Uterus (tissue), 4 donors: ENCODE measurements around the gene CXorf49. TPM values are rescaled to one million over a fixed set of nuclear protein-coding genes. Genes with fewer than 3 reads are reported as not detected.
"Not testable (repeated sequence)": the region's sequence is repeated elsewhere in the genome, so short reads cannot be mapped to it uniquely, and the experiment has no call there.

Source experiments
- DNase-seq, 2 donors: peaks; one replicate each; pipeline ENCODE4 v3.0.0-alpha.2; 2019 to 2020
- H3K27ac ChIP-seq, 2 donors: fragments of 200-600 bp; sonication (generic); 1 replicate in 1 of 2; 2 replicates in 1 of 2; pipeline ENCODE4 v1.5.1; 2016 to 2018
- H3K27me3 ChIP-seq, 2 donors: fragments of 200-600 bp; sonication (generic); one replicate each; pipeline ENCODE4 v1.5.1; 2018 to 2019; ENCODE audit warnings: control low read depth in 1 of 2
- H3K36me3 ChIP-seq, 2 donors: fragments of 200-600 bp; sonication (generic); one replicate each; pipeline ENCODE4 v1.5.1; 2019; ENCODE audit warnings: control low read depth in 1 of 2
- H3K4me1 ChIP-seq, 2 donors: fragments of 200-600 bp; sonication (generic); one replicate each; pipeline ENCODE4 v1.5.1; 2018 to 2019; ENCODE audit warnings: control low read depth in 1 of 2
- H3K4me3 ChIP-seq, 2 donors: fragments of 200-600 bp; sonication (generic); 1 replicate in 1 of 2; 2 replicates in 1 of 2; pipeline ENCODE4 v1.5.1; 2018 to 2019; ENCODE audit warnings: mild to moderate bottlenecking in 1 of 2
- H3K9me3 ChIP-seq, 2 donors: fragments of 200-600 bp; sonication (generic); one replicate each; pipeline ENCODE4 v1.5.1; 2019; ENCODE audit warnings: control low read depth in 1 of 2
- POLR2A ChIP-seq, 2 donors: fragments of 450-650 bp; IDR thresholded peaks; one replicate each; pipeline ENCODE4 v1.6.1; 2016; ENCODE audit warnings: antibody characterized with exemption in 2 of 2, mild to moderate bottlenecking in 1 of 2, moderate library complexity in 1 of 2
- intact Hi-C: fragments of 100-400 bp; cut with DNase I; formaldehyde crosslinking; loops from one replicate; pipeline ENCODE4 v1.15.1; 2023; ENCODE audit warnings: low total_unique reads
- total RNA-seq, 4 donors: library from RNA; depleted of rRNA in 3 of 4; stranded (reverse); fragments of >200 nt in 3 of 4; gene quantifications; one replicate each; pipeline versions ENCODE4 v1.1.0 to v1.2.4, GENCODE V29; 2014 to 2023
- TF ChIP-seq, protein P1 (sequence below), 4 experiments: fragments of 200-600 bp in 2 of 4; fragments of 450-650 bp in 2 of 4; sonication (generic) in 2 of 4; IDR thresholded peaks; one replicate each; pipeline ENCODE4 v1.5.1; 2016 to 2019; ENCODE audit warnings: antibody characterized with exemption in 4 of 4, mild to moderate bottlenecking in 2 of 4, moderate library complexity in 1 of 4
- donor health status: DM: yes; HTN: yes; CAD: no.

The CXorf49 gene
- total RNA-seq, 4 donors from 2014 or later, result not detected

DNA sequence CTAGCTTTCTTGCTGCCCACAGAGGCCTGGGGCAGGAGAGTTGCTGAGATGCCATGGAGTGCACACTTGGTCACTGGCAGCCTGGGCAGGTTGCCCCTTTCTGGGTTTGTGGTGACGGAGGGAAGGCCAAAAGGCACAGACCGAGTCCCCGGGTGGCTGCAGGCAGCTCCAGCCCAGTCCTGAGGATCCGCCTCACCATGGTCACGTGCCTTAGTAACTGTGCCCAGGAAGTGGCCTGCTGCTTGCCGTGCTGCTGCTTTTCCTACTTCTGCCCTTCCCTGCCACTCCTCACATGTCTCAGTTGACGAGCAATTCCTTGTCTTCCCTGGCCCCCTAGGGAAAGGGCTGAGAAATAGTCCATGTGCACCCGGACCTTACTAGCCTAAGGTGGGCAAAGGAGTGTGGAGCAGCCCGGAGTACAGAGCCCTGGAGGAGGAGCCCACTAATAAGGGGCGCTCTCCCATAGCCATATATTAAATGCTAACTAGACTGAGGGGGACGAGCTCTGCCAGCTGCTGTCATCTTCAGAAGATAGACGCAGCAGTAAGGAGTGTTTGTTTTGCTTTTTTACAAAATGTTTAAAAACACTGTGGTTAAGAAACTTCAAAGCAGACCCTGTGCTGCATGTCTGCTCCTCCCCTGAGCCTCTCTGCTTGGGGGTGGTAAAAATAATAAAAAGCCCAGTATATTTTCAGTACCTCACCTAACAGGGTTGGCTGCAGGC is 19.6 kb downstream of the CXorf49 start:
- H3K27me3 ChIP-seq, H3K36me3 ChIP-seq, H3K27ac ChIP-seq, intact Hi-C loops, H3K4me1 ChIP-seq, DNase-seq, H3K9me3 ChIP-seq, H3K4me3 ChIP-seq: not testable (repeated sequence)

DNA sequence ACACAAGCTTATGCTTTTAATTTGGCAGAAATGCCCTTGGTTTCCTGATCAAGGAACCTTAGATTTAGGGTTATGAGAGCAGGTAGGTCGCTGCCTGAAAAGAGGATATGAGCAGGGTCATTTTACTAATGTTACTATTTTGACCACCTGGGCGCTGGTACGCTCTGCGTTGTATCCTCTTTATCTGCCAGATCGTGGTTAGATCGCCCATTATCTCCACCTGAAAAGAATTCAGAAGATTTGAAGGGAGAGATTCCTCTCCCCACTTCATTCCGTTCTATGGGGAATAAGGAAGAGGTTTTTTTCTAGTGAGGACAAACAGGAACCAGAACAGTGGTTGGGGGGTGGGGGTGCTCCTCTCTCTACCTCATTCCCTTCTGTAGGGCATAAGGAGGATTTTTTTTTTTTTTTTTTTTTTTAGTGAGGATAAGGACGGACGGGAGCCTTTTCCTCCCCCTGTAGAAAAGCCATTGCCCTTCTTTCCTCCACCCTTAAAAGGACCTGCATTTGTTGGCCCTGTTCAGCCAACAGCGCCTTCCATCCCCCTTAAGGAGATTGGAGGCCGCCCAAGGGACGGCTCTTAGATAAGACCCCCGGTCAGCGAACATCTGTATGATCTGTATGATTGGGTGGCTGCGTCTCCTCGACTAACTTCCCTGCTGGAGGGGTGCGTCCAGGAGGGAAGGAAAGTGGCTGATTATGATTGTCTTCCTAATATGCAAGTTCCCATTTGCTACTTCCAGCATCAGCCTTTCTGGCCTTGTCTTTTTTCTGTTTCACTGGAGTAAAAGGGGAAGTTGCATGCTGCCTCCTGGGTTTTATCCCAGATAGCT is 20.4 kb downstream of the CXorf49 start:
- intact Hi-C loops, H3K4me3 ChIP-seq, H3K9me3 ChIP-seq, H3K4me1 ChIP-seq, H3K27me3 ChIP-seq, DNase-seq, H3K27ac ChIP-seq, H3K36me3 ChIP-seq: not testable (repeated sequence)

DNA sequence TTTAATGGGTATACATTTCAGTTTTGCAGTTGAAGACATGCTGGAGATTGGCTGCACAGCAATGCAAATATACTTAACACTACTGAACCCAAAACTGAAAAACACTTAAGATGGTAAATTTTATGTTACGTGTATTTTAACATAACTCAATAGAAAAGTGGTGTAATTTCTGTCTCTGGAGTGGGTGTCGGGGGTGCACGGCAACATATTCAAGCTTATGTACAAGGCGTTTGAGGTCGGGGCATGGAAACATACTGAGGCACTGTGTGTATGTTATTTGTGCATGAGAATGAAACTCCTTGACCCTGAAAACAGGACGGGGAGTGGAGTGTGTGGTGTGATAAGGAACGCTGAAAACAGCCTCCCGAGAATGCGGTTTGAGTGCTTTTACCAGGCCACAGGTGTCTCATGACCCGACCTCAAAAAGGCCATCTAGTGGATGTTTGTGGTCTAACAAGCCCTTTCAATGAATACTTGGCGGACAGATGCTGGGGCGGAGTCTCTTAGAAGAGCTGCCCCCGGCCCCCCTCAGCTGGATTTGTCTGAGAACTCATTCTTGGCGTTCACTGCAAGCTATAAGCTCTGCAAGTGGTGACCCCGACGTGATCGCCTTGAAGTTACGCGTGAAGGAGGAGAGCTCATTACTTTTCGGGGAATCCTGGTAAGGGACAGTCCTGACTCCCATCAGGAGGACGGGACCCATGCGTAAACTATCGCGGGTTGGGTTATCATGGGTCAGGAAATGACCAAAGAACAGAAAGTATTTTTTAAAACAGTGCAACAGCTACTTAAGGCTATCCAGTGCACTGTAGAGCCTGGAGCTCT is 21.2 kb downstream of the CXorf49 start:
- H3K4me1 ChIP-seq, H3K27me3 ChIP-seq, H3K4me3 ChIP-seq, H3K27ac ChIP-seq, intact Hi-C loops, DNase-seq, H3K9me3 ChIP-seq, H3K36me3 ChIP-seq: not testable (repeated sequence)

DNA sequence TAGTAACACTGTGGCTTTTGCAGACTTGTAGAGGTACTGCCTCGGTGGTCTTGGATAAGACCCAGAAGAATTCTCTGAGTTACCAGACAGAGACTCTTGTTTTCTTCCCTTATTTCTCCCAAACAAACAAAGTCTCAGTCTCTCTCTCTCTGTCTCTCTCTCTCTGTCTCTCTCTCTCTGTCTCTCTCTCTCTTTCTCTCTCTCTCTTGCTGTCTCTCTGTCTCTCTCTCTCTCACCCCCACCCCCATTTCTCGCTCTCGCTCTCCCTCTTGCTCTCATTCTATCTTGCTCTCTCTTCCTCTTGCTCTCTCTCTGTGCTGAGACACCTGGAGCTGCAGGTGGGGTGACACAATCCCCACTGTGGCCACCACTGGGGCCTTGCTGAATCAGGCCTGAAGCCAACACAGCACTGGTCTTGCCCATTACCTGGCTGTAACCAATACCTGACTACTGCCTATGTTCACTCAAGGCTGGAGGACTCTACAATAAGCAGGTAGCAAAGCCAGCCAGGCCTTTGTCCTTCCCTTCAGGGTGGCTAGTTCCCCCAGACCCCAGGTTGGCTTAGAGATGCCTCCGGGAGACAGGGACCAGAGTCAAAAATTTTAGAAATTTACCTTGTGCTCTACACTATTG is 38.4 kb downstream of the CXorf49 start:
- Histone ChIP-seq H3K9me3 (no peaks in the 10 kb centered on the region), H3K36me3 (no peaks in the 10 kb centered on the region), H3K27me3 (peaks cover 0 to 3% of the 10 kb centered on the region in 2 donors), H3K4me1 (no peaks in the 10 kb centered on the region), H3K27ac (no peak overlapping the region), H3K4me3 (no peak overlapping the region)
- intact Hi-C loops, result no loop called here
- DNase-seq, result no peak
- TF ChIP-seq POLR2A (IDR thresholded peaks at IDR 0.05), result no peak
- TF ChIP-seq, protein P1, sequence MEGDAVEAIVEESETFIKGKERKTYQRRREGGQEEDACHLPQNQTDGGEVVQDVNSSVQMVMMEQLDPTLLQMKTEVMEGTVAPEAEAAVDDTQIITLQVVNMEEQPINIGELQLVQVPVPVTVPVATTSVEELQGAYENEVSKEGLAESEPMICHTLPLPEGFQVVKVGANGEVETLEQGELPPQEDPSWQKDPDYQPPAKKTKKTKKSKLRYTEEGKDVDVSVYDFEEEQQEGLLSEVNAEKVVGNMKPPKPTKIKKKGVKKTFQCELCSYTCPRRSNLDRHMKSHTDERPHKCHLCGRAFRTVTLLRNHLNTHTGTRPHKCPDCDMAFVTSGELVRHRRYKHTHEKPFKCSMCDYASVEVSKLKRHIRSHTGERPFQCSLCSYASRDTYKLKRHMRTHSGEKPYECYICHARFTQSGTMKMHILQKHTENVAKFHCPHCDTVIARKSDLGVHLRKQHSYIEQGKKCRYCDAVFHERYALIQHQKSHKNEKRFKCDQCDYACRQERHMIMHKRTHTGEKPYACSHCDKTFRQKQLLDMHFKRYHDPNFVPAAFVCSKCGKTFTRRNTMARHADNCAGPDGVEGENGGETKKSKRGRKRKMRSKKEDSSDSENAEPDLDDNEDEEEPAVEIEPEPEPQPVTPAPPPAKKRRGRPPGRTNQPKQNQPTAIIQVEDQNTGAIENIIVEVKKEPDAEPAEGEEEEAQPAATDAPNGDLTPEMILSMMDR (IDR thresholded peaks at IDR 0.05), result no peak

DNA sequence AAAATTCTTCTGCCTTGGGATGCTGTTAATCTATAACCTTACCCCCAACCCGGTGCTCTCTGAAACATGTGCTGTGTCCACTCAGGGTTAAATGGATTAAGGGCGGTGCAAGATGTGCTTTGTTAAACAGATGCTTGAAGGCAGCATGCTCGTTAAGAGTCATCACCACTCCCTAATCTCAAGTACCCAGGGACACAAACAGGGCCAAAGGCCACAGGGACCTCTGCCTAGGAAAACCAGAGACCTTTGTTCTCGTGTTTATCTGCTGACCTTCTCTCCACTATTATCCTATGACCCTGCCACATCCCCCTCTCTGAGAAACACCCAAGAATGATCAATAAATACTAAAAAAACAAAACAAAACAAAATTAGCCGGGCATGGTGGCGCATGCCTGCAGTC is 40.9 kb downstream of the CXorf49 start:
- intact Hi-C loops, H3K27ac ChIP-seq, H3K9me3 ChIP-seq, H3K4me3 ChIP-seq, H3K4me1 ChIP-seq, H3K27me3 ChIP-seq, H3K36me3 ChIP-seq, DNase-seq: not testable (repeated sequence)

DNA sequence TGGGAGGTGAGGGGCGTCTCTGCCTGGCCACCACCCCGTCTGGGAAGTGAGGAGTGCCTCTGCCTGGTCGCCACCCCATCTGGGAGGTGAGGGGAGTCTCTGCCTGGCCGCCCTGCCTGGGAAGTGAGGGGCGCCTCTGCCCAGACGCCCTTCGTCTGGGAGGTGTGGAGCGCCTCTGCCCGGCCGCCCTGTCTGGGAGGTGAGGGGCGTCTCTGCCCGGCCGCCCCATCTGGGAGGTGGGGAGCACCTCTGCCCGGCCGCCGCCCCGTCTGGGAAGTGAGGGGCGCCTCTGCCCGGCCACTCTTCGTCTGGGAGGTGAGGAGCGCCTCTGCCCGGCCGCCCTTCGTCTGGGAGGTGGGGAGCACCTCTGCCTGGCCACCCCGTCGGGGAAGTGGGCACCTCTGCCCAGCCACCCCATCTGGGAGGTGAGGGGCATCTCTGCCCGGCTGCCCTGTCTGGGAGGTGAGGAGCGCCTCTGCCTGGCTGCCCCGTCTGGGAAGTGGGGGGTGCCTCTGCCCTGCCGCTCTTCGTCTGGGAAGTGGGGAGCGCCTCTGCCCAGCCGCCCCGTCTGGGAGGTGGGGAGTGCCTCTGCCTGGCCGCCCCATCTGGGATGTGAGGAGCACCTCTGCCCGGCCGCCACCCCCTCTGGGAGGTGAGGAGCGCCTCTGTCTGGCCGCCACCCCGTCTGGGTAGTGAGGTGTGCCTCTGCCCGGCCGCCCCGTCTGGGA is 41.9 kb downstream of the CXorf49 start:
- H3K27ac ChIP-seq, H3K27me3 ChIP-seq, H3K4me1 ChIP-seq, H3K4me3 ChIP-seq, H3K9me3 ChIP-seq, intact Hi-C loops, H3K36me3 ChIP-seq: not testable (repeated sequence)
- peak in 1 of 2 donors; percentile 10 for DNase-seq

DNA sequence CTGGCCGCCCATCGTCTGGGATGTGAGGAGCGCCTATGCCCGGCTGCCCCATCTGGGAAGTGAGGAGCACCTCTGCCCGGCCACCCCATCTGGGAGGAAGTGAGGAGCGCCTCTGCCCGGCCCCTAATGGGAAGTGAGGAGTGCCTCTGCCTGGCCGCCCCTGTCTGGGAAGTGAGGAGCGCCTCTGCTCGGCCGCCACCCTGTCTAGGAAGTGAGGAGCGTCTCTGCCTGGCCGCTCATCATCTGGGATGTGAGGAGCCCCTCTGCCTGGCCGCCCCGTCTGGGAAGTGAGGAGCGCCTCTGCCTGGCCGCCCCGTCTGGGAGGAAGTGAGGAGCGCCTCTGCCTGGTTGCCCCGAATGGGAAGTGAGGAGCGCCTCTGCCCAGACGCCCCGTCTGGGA is 42.4 kb downstream of the CXorf49 start:
- DNase-seq, H3K27me3 ChIP-seq, H3K27ac ChIP-seq, intact Hi-C loops, H3K9me3 ChIP-seq, H3K36me3 ChIP-seq, H3K4me3 ChIP-seq, H3K4me1 ChIP-seq: not testable (repeated sequence)
